Endothelial cell of umbilical vein (primary cell): ENCODE data around the gene GARIN1A. TPM values are rescaled to one million over a fixed set of nuclear protein-coding genes. Genes with fewer than 3 reads are reported as not detected.

Source experiments
- BruUV-seq: library from RNA; stranded (reverse); fragments of 400-500 nt; replicated peaks from 2 replicates; lab custom pipeline; 2021; lab: Mats Ljungman, UMichigan
- CTCF ChIA-PET: fragments of 300-600, 350-600 bp; sonication (Branson Sonifier 250); formaldehyde crosslinking; loops from one replicate; lab custom pipeline; 2021; ENCODE audit warnings: antibody characterized with exemption, inconsistent platforms; lab: Charles Lee
- POLR2A ChIA-PET: fragments of 300-600, 350-600 bp; sonication (Branson Sonifier 250); formaldehyde crosslinking; loops from one replicate; lab custom pipeline; 2021; ENCODE audit warnings: antibody characterized with exemption, inconsistent platforms; lab: Charles Lee
- DNase-seq: peaks from one replicate; pipeline ENCODE4 v3.0.0-alpha.2; 2011; ENCODE audit warnings: low read depth, low spot score
- FAIRE-seq: peaks from 2 replicates; lab custom pipeline; 2011; peaks lifted over from hg19 to GRCh38; lab: Jason Lieb, UNC
- H2AFZ ChIP-seq: 2 replicates; pipeline ENCODE4 v1.6.0; 2012; ENCODE audit warnings: low read depth, low read length, control low read depth, inconsistent platforms
- H3K27ac ChIP-seq: 2 replicates; pipeline ENCODE4 v1.5.1; 2011; ENCODE audit warnings: low read depth, mild to moderate bottlenecking, control low read depth, low read length, moderate library complexity; ENCODE audit not compliant: insufficient read depth
- H3K27me3 ChIP-seq, 2 experiments: 2 replicates each; pipeline versions ENCODE4 v1.6.0 to v1.6.1; 2011; ENCODE audit warnings: low read length in 2 of 2, mixed read lengths in 1 of 2; ENCODE audit not compliant: control insufficient read depth in 2 of 2, insufficient read depth in 2 of 2
- H3K36me3 ChIP-seq, 2 experiments: 2 replicates in 1 of 2; 3 replicates in 1 of 2; pipeline ENCODE4 v1.5.1; 2011; ENCODE audit warnings: low read length in 2 of 2, mild to moderate bottlenecking in 1 of 2, moderate library complexity in 1 of 2; ENCODE audit not compliant: control insufficient read depth in 2 of 2, insufficient read depth in 2 of 2; ENCODE audit errors: extremely low read depth in 1 of 2
- H3K4me1 ChIP-seq: 3 replicates; pipeline ENCODE4 v1.5.1; 2011; ENCODE audit warnings: mild to moderate bottlenecking, low read length; ENCODE audit not compliant: control insufficient read depth, insufficient read depth; ENCODE audit errors: extremely low read depth
- H3K4me2 ChIP-seq: 2 replicates; pipeline ENCODE4 v1.6.1; 2011; ENCODE audit warnings: low read length, control low read depth, mixed read lengths; ENCODE audit not compliant: insufficient read depth
- H3K4me3 ChIP-seq, 3 experiments: fragments of 200-600 bp in 1 of 3; sonication (generic), shearing (Covaris generic) in 1 of 3; replicated peaks in 1 of 3; 2 replicates each; pipeline ENCODE4 v1.5.1; 2011 to 2016; ENCODE audit warnings: control low read depth in 3 of 3, low read length in 3 of 3, mild to moderate bottlenecking in 2 of 3, inconsistent platforms in 1 of 3, low read depth in 1 of 3, moderate library complexity in 1 of 3; ENCODE audit not compliant: insufficient read depth in 1 of 3
- H3K79me2 ChIP-seq: 2 replicates; pipeline ENCODE4 v1.6.0; 2012; ENCODE audit warnings: low read length, inconsistent platforms; ENCODE audit not compliant: control insufficient read depth, insufficient read depth
- H3K9ac ChIP-seq: replicated peaks from 2 replicates; pipeline ENCODE3; 2011; ENCODE audit warnings: low read length, control low read depth; ENCODE audit not compliant: insufficient read depth; ENCODE audit errors: extremely low read depth
- H3K9me1 ChIP-seq: replicated peaks from 3 replicates; pipeline ENCODE4 v1.6.0; 2011; ENCODE audit warnings: mild to moderate bottlenecking, low read length; ENCODE audit not compliant: control insufficient read depth, insufficient read depth; ENCODE audit errors: extremely low read depth
- H3K9me3 ChIP-seq: replicated peaks from 2 replicates; pipeline ENCODE4 v1.5.1; 2012; ENCODE audit warnings: low read length, inconsistent platforms; ENCODE audit not compliant: control insufficient read depth, insufficient read depth
- H4K20me1 ChIP-seq: replicated peaks from 2 replicates; pipeline ENCODE3; 2011; ENCODE audit warnings: mild to moderate bottlenecking, low read length; ENCODE audit not compliant: control insufficient read depth, insufficient read depth; ENCODE audit errors: extremely low read depth
- CTCF ChIP-seq, 2 donors: IDR thresholded peaks; 1 replicate in 1 of 2; 2 replicates in 1 of 2; pipeline ENCODE4 v1.5.1; 2011; ENCODE audit warnings: low read length in 2 of 2, mild to moderate bottlenecking in 2 of 2, moderate library complexity in 2 of 2, control low read depth in 1 of 2, inconsistent platforms in 1 of 2, low read depth in 1 of 2; ENCODE audit not compliant: insufficient read depth in 1 of 2; ENCODE audit errors: extremely low read depth in 1 of 2
- EZH2 ChIP-seq: IDR thresholded peaks from 2 replicates; pipeline ENCODE4 v1.6.1; 2012; ENCODE audit warnings: borderline replicate concordance, low read depth, mild to moderate bottlenecking, moderate library complexity, low read length, inconsistent platforms; ENCODE audit not compliant: severe bottlenecking
- FOS ChIP-seq: IDR thresholded peaks from 2 replicates; pipeline ENCODE4 v1.6.1; 2011; ENCODE audit warnings: mild to moderate bottlenecking, low read length, moderate library complexity, borderline replicate concordance; ENCODE audit not compliant: insufficient read depth
- GATA2 ChIP-seq: IDR thresholded peaks from 2 replicates; pipeline ENCODE4 v1.7.0; 2011; ENCODE audit warnings: low read depth, mild to moderate bottlenecking, moderate library complexity, mixed read lengths, low read length; ENCODE audit not compliant: insufficient read length, insufficient read depth
- JUN ChIP-seq: IDR thresholded peaks from 2 replicates; pipeline ENCODE4 v1.6.1; 2011; ENCODE audit warnings: borderline replicate concordance, low read depth; ENCODE audit not compliant: insufficient read length, insufficient read depth
- MAX ChIP-seq: IDR thresholded peaks from 2 replicates; pipeline ENCODE4 v1.6.1; 2011; ENCODE audit not compliant: insufficient read depth, insufficient read length
- MYC ChIP-seq: IDR thresholded peaks from one replicate; pipeline ENCODE4 v1.6.1; 2011; ENCODE audit warnings: mild to moderate bottlenecking, low read depth, low read length
- POLR2A ChIP-seq: IDR thresholded peaks from 2 replicates; pipeline ENCODE4 v1.6.1; 2012; ENCODE audit warnings: low read depth, mild to moderate bottlenecking, control low read depth, low read length
- POLR2AphosphoS5 ChIP-seq: IDR thresholded peaks from 2 replicates; pipeline ENCODE4 v1.6.1; 2012; ENCODE audit warnings: low read depth, mild to moderate bottlenecking, control low read depth, low read length, moderate library complexity; ENCODE audit not compliant: insufficient read depth
- dilution Hi-C: fragments of 300-500 bp; cut with MboI; formaldehyde crosslinking; loops from one replicate; pipeline ENCODE4 v1.15.0; 2019; ENCODE audit warnings: low sequenced_read_pairs; ENCODE audit not compliant: extremely low pct_ligation_motif_present
- intact Hi-C: fragments of 100-400 bp; cut with micrococcal nuclease; formaldehyde crosslinking; loops from one replicate; pipeline ENCODE4 v1.10.0; 2022
- polyA plus RNA-seq, 4 experiments: library from polyadenylated mRNA; depleted of rRNA in 3 of 4; stranded (reverse) in 3 of 4; unstranded in 1 of 4; fragments of >200 nt; gene quantifications; 2 replicates each; pipeline versions ENCODE4 v1.2.1 to v1.2.3, GENCODE V29; 2011 to 2012; ENCODE audit warnings: missing spikeins in 1 of 4
- total RNA-seq: library from RNA; stranded (reverse); gene quantifications from 2 replicates; pipeline ENCODE4 v1.2.3, GENCODE V29; 2021

GARIN1A gene
- total and polyA plus RNA-seq, 2 donors (not counting 3 experiments of a cell fraction or from before 2014, with no cell fraction given): 0.65 to 3.6 TPM

- DNase-seq: no peak
- intact Hi-C loops: no loop called here
- H3K36me3 ChIP-seq: no peaks in the 10 kb centered on the region
- dilution Hi-C loops: no loop called here
- no peaks in the 10 kb centered on the region for H3K9me1 ChIP-seq
- no peak overlapping the region for H3K4me2 ChIP-seq
- ChIA-PET POLR2A (no interaction called here), CTCF (no interaction called here)
- FAIRE-seq: no peak
- H4K20me1 ChIP-seq: no peaks in the 10 kb centered on the region
- no TSS peak for BruUV-seq
- no peak overlapping the region for H3K9ac ChIP-seq
- H3K4me3 ChIP-seq: no peak overlapping the region
- no peak overlapping the region for H3K27ac ChIP-seq
- no peaks in the 10 kb centered on the region for H3K79me2 ChIP-seq
- no peaks in the 10 kb centered on the region for H3K9me3 ChIP-seq
- H3K4me1 ChIP-seq: peaks cover 13% of the 10 kb centered on the region
- no peak overlapping the region for H2AFZ ChIP-seq
- TF ChIP-seq MYC (no peak), POLR2A (no peak), JUN (no peak), GATA2 (no peak), MAX (no peak), CTCF (IDR thresholded peaks at IDR 0.05; ENCODE audit: extremely low read depth in 1 of 2, insufficient read depth in 1 of 2, low read depth in 1 of 2, low read length in 2 of 2) (no peak)
- no peaks in the 10 kb centered on the region for H3K27me3 ChIP-seq
Measured at GRCh38 chr7:128661446-128661845, 10.6 kb upstream of the GARIN1A start.

- Histone ChIP-seq H3K79me2 (no peaks in the 10 kb centered on the region), H3K9me3 (no peaks in the 10 kb centered on the region), H3K27ac (no peak overlapping the region), H3K4me3 (no peak overlapping the region), H3K9ac (no peak overlapping the region), H2AFZ (no peak overlapping the region), H3K4me2 (no peak overlapping the region), H4K20me1 (no peaks in the 10 kb centered on the region), H3K36me3 (no peaks in the 10 kb centered on the region), H3K27me3 (no peaks in the 10 kb centered on the region), H3K9me1 (no peaks in the 10 kb centered on the region), H3K4me1 (peaks cover 13% of the 10 kb centered on the region)
- ChIA-PET POLR2A (no interaction called here), CTCF (no interaction called here)
- no peak for DNase-seq
- FAIRE-seq: no peak
- no TSS peak for BruUV-seq
- dilution Hi-C loops (no loop called here), intact Hi-C loops (no loop called here)
- TF ChIP-seq FOS (no peak), POLR2AphosphoS5 (no peak), GATA2 (no peak), CTCF (IDR thresholded peaks at IDR 0.05; ENCODE audit: extremely low read depth in 1 of 2, insufficient read depth in 1 of 2, low read depth in 1 of 2, low read length in 2 of 2) (no peak), MAX (no peak), MYC (no peak), EZH2 (no peak), POLR2A (no peak), JUN (no peak)
Measured at GRCh38 chr7:128662091-128662490, 10.0 kb upstream of the GARIN1A start.
